ENCODE results near the gene ZNF761.

GRCh38 chr19:53463263-53463662 lies 31.5 kb downstream of the ZNF761 start:
- no peak for TF ChIP-seq YY1 (IDR thresholded peaks at IDR 0.05; ENCODE audit: insufficient read depth, insufficient read length)
- no peak for TF ChIP-seq SUZ12 (IDR thresholded peaks at IDR 0.05; ENCODE audit: extremely low read depth, insufficient read depth, insufficient read length)
- no peak for TF ChIP-seq ZNF274 (IDR thresholded peaks at IDR 0.05; ENCODE audit: low read depth, low read length)

All from NT2/D1 (cell line).